Left ventricle myocardium inferior (tissue), 1 donor: ENCODE data around the gene IGDCC3. TPM values are rescaled to one million over a fixed set of nuclear protein-coding genes. Genes with fewer than 3 reads are reported as not detected.

Source experiments
- DNase-seq: peaks from one replicate; pipeline ENCODE4 v3.0.0-alpha.2; 2020
- H3K27ac ChIP-seq: fragments of 200-600 bp; replicated peaks from 2 replicates; pipeline ENCODE4 v1.8.0; 2021
- H3K27me3 ChIP-seq: fragments of 200-600 bp; 2 replicates; pipeline ENCODE4 v1.8.0; 2021; ENCODE audit warnings: low read depth
- H3K36me3 ChIP-seq: fragments of 200-600 bp; 2 replicates; pipeline ENCODE4 v1.8.0; 2021
- H3K4me1 ChIP-seq: fragments of 200-600 bp; 2 replicates; pipeline ENCODE4 v1.8.0; 2021
- H3K4me3 ChIP-seq: fragments of 200-600 bp; 2 replicates; pipeline ENCODE4 v1.8.0; 2021; ENCODE audit warnings: mild to moderate bottlenecking, moderate library complexity
- H3K9me3 ChIP-seq: fragments of 200-600 bp; replicated peaks from 2 replicates; pipeline ENCODE4 v1.8.0; 2021
- CTCF ChIP-seq: fragments of 200-600 bp; IDR thresholded peaks from 2 replicates; pipeline ENCODE4 v1.8.0; 2021; ENCODE audit warnings: antibody characterized with exemption, mild to moderate bottlenecking, borderline replicate concordance
- intact Hi-C: fragments of 100-400 bp; cut with micrococcal nuclease; formaldehyde crosslinking; loops from one replicate; pipeline ENCODE4 v1.11.0; 2022
- total RNA-seq: library from RNA; stranded (reverse); fragmentation: NEBNext Ultra II Directional; extraction: Animal tissue kit (Norgen Biotek cat#: 25700); gene quantifications from one replicate; pipeline ENCODE4 v1.2.1, GENCODE V29; 2021
- donor health status: DM: no; HTN: yes; CAD: no; lungs with severe emphysema.

The IGDCC3 gene
- total RNA-seq, 1 donor from 2014 or later: 0.16 TPM

GRCh38 chr15:65362491-65362890, 15.3 kb downstream of the IGDCC3 start:
- H3K27ac ChIP-seq: no peak overlapping the region
- intact Hi-C loops: no loop called here
- no peak overlapping the region for H3K4me3 ChIP-seq
- no peak for DNase-seq
- H3K27me3 ChIP-seq: peaks cover 53% of the 10 kb centered on the region
- H3K9me3 ChIP-seq: no peaks in the 10 kb centered on the region
- H3K4me1 ChIP-seq: no peaks in the 10 kb centered on the region
- no peak for TF ChIP-seq CTCF
- no peaks in the 10 kb centered on the region for H3K36me3 ChIP-seq

GRCh38 chr15:65361708-65362459, 15.9 kb downstream of the IGDCC3 start:
- Histone ChIP-seq H3K4me3 (no peak overlapping the region), H3K27ac (no peak overlapping the region), H3K27me3 (peaks cover 59% of the 10 kb centered on the region), H3K36me3 (no peaks in the 10 kb centered on the region), H3K9me3 (no peaks in the 10 kb centered on the region), H3K4me1 (no peaks in the 10 kb centered on the region)
- no peak for TF ChIP-seq CTCF
- no peak for DNase-seq
- intact Hi-C loops: no loop called here

GRCh38 chr15:65360506-65360905, 17.3 kb downstream of the IGDCC3 start:
- Histone ChIP-seq H3K4me1 (peaks cover 6% of the 10 kb centered on the region), H3K9me3 (no peaks in the 10 kb centered on the region), H3K27ac (no peak overlapping the region), H3K4me3 (no peak overlapping the region), H3K27me3 (peaks cover 73% of the 10 kb centered on the region), H3K36me3 (no peaks in the 10 kb centered on the region)
- DNase-seq: no peak
- TF ChIP-seq CTCF: no peak
- intact Hi-C loops: no loop called here

GRCh38 chr15:65355988-65356353, 21.8 kb downstream of the IGDCC3 start:
- Histone ChIP-seq H3K9me3 (peaks cover 15% of the 10 kb centered on the region), H3K27ac (no peak overlapping the region), H3K4me1 (peaks cover 6% of the 10 kb centered on the region), H3K27me3 (peaks cover 71% of the 10 kb centered on the region), H3K36me3 (no peaks in the 10 kb centered on the region), H3K4me3 (peak overlapping the region; percentile 67)
- no peak for DNase-seq
- TF ChIP-seq CTCF: no peak
- intact Hi-C loops: no loop called here

- peaks cover 6% of the 10 kb centered on the region for H3K4me1 ChIP-seq
- peaks cover 70% of the 10 kb centered on the region for H3K27me3 ChIP-seq
- no peak overlapping the region for H3K27ac ChIP-seq
- TF ChIP-seq CTCF: no peak
- no peak for DNase-seq
- H3K9me3 ChIP-seq: peaks cover 15% of the 10 kb centered on the region
- intact Hi-C loops: no loop called here
- H3K4me3 ChIP-seq: peak overlapping the region; percentile 67
- H3K36me3 ChIP-seq: no peaks in the 10 kb centered on the region
These were observed 22.4 kb downstream of the IGDCC3 start for GRCh38 chr15:65355173-65355987.
